Thoracic aorta (tissue), 2 donors: ENCODE measurements around the gene GRB10. TPM values are rescaled to one million over a fixed set of nuclear protein-coding genes. Genes with fewer than 3 reads are reported as not detected.
"Not testable (repeated sequence)": the region's sequence is repeated elsewhere in the genome, so short reads cannot be mapped to it uniquely, and the experiment has no call there.

Experiments
- ATAC-seq: fragments of 150-250 bp; one replicate; pipeline ENCODE4 v1.8.0; 2017; ENCODE audit warnings: low read depth; ENCODE audit not compliant: insufficient number of reproducible peaks, low FRiP score
- DNase-seq: peaks from one replicate; pipeline ENCODE4 v3.0.0-alpha.2; 2020; ENCODE audit warnings: low spot score
- H3K27ac ChIP-seq, 2 donors: fragments of 200-600 bp; sonication (generic); 1 replicate in 1 of 2; 2 replicates in 1 of 2; pipeline ENCODE4 v1.5.1; 2016; ENCODE audit warnings: mild to moderate bottlenecking in 2 of 2, moderate library complexity in 2 of 2
- H3K27me3 ChIP-seq: fragments of 200-600 bp; sonication (generic); replicated peaks from 2 replicates; pipeline ENCODE4 v1.6.0; 2016; ENCODE audit warnings: mild to moderate bottlenecking; ENCODE audit not compliant: insufficient read depth
- H3K36me3 ChIP-seq: fragments of 200-600 bp; sonication (generic); one replicate; pipeline ENCODE4 v1.5.1; 2016
- H3K4me1 ChIP-seq, 2 donors: fragments of 200-600 bp; sonication (generic); 1 replicate in 1 of 2; 2 replicates in 1 of 2; pipeline versions ENCODE4 v1.5.1 to v1.6.0; 2016; ENCODE audit warnings: low read depth in 2 of 2, mild to moderate bottlenecking in 1 of 2; ENCODE audit not compliant: control insufficient read depth in 1 of 2
- H3K4me3 ChIP-seq: fragments of 200-600 bp; sonication (generic); 2 replicates; pipeline ENCODE4 v1.5.1; 2016; ENCODE audit warnings: mild to moderate bottlenecking
- H3K9me3 ChIP-seq: fragments of 200-600 bp; sonication (generic); 2 replicates; pipeline ENCODE4 v1.5.1; 2016
- CTCF ChIP-seq: fragments of 200-600 bp; sonication (generic); IDR thresholded peaks from one replicate; pipeline ENCODE4 v1.5.1; 2019; ENCODE audit warnings: antibody characterized with exemption
- total RNA-seq, 2 donors: library from RNA; depleted of rRNA; stranded (reverse); fragments of >200 nt; gene quantifications; one replicate each; pipeline versions ENCODE4 v1.1.0 to v1.2.3, GENCODE V29; 2016

The GRB10 gene
- total RNA-seq, 2 donors from 2014 or later = 59.2 to 104 TPM

GRCh38 chr7:50778189-50778588 is 4.5 kb downstream of the GRB10 start:
- no peaks in the 10 kb centered on the region for H3K36me3 ChIP-seq
- DNase-seq (no peak), ATAC-seq (no peak)
- H3K4me3 ChIP-seq = no peak overlapping the region
- no peaks in the 10 kb centered on the region for H3K9me3 ChIP-seq
- H3K4me1 ChIP-seq = peaks cover 0 to 12% of the 10 kb centered on the region in 2 donors
- H3K27ac ChIP-seq = no peak overlapping the region
- no peak for TF ChIP-seq CTCF
- no peaks in the 10 kb centered on the region for H3K27me3 ChIP-seq

- Histone ChIP-seq H3K27ac (no peak overlapping the region), H3K9me3 (no peaks in the 10 kb centered on the region), H3K27me3 (no peaks in the 10 kb centered on the region), H3K4me3 (no peak overlapping the region), H3K4me1 (peaks cover 6 to 9% of the 10 kb centered on the region in 2 donors), H3K36me3 (no peaks in the 10 kb centered on the region)
- no peak for DNase-seq
- TF ChIP-seq CTCF = no peak
- no peak for ATAC-seq
Measured at GRCh38 chr7:50775836-50776235, 6.9 kb downstream of the GRB10 start.

GRCh38 chr7:50775231-50775630 is 7.5 kb downstream of the GRB10 start:
- no peak for ATAC-seq

GRCh38 chr7:50774319-50774718 is 8.4 kb downstream of the GRB10 start:
- Histone ChIP-seq H3K4me3 (no peak overlapping the region), H3K36me3 (no peaks in the 10 kb centered on the region), H3K27ac (no peak overlapping the region), H3K27me3 (no peaks in the 10 kb centered on the region), H3K9me3 (no peaks in the 10 kb centered on the region), H3K4me1 (peaks cover 11 to 16% of the 10 kb centered on the region in 2 donors)
- no peak for DNase-seq
- ATAC-seq = no peak
- no peak for TF ChIP-seq CTCF

More at GRCh38 chr7:50775231-50775630, 7.5 kb downstream of the GRB10 start:
- H3K9me3 ChIP-seq = no peaks in the 10 kb centered on the region
- H3K36me3 ChIP-seq = no peaks in the 10 kb centered on the region
- no peaks in the 10 kb centered on the region for H3K27me3 ChIP-seq
- no peak overlapping the region for H3K27ac ChIP-seq
- TF ChIP-seq CTCF = no peak
- H3K4me3 ChIP-seq = no peak overlapping the region
- DNase-seq = no peak
- peaks cover 11 to 15% of the 10 kb centered on the region in 2 donors for H3K4me1 ChIP-seq

- H3K27ac ChIP-seq, H3K36me3 ChIP-seq, H3K9me3 ChIP-seq, ATAC-seq, DNase-seq, H3K4me3 ChIP-seq, H3K27me3 ChIP-seq: not testable (repeated sequence)
- H3K4me1 ChIP-seq = peaks cover 11 to 22% of the 10 kb centered on the region in 2 donors
Measured at GRCh38 chr7:50773071-50773470, 9.6 kb downstream of the GRB10 start.
